GM19468 (cell line): ENCODE results near the gene NTM.

Source experiments
- ATAC-seq: cut with Tn5 transposase; IDR thresholded peaks from one replicate; pipeline ENCODE4 v1.9.1; 2021; ENCODE audit warnings: mild to moderate bottlenecking, moderate library complexity, moderate number of reproducible peaks; ENCODE audit not compliant: unreplicated experiment; ENCODE audit errors: extremely low read depth

The NTM gene

DNA sequence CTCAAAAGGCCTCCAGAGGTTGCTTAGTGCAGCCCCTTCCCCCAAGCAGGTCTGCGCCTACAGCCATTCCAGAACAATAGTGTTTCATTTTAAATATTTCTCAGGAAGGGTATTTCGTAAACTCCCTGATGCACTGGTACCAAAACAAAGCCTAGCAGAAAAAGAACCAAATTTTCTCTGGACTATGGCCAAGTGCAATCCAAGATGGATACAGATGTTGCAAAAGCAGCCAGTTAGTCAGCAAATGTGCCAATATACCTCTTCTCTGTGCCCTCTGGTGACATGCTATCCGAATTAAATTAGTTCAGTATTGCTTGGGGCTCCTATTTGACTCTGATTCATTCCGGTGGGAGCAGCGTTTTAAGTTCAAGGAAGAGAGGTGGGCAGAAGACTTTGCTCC lies 247.8 kb downstream of the NTM start:
- ATAC-seq = no peak

DNA sequence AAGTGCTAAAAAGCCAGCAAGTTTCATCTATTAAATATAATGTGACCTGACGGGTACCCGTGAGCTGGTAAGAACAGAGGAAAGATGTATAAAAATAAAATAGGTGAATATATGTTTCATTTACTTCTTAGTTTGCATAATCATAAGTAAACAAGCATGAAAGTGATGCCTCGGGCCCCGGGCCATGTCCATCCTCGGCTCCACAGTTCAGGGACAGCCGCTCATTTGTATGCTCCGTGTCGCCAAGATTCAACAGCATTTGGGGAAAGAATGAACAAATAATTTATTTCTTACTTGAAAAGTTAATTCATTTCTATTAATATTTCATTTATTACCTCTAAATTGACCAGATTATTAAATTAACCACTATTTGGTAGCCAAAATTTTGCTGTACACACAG lies 251.8 kb downstream of the NTM start:
- no peak for ATAC-seq

GRCh38 chr11:131624531-131624930 lies 254.1 kb downstream of the NTM start:
- no peak for ATAC-seq

GRCh38 chr11:131626788-131627187 lies 256.4 kb downstream of the NTM start:
- ATAC-seq = no peak

- ATAC-seq = no peak
Measured at GRCh38 chr11:131628739-131629138, 258.3 kb downstream of the NTM start.

- no peak for ATAC-seq
Measured at GRCh38 chr11:131629925-131630540, 259.6 kb downstream of the NTM start.

DNA sequence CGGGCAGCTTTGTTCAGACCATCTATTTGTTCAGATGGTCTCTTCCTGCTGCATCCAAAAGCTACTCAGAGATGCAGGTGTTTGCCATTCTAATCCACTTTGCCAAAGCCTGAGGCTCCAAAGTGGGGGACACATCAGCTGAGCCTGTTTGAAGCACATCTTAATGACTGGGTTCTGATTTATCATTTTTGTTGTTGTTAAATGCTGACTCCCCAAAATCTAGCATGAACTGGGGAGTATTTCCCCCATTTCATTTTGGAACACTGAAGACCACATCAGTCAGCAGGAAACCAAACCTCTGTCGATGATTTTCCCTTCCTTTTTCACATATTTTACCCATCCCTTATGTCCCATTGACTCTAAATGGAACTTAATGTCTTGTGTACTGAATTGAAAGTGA lies 262.6 kb downstream of the NTM start:
- ATAC-seq = no peak

DNA sequence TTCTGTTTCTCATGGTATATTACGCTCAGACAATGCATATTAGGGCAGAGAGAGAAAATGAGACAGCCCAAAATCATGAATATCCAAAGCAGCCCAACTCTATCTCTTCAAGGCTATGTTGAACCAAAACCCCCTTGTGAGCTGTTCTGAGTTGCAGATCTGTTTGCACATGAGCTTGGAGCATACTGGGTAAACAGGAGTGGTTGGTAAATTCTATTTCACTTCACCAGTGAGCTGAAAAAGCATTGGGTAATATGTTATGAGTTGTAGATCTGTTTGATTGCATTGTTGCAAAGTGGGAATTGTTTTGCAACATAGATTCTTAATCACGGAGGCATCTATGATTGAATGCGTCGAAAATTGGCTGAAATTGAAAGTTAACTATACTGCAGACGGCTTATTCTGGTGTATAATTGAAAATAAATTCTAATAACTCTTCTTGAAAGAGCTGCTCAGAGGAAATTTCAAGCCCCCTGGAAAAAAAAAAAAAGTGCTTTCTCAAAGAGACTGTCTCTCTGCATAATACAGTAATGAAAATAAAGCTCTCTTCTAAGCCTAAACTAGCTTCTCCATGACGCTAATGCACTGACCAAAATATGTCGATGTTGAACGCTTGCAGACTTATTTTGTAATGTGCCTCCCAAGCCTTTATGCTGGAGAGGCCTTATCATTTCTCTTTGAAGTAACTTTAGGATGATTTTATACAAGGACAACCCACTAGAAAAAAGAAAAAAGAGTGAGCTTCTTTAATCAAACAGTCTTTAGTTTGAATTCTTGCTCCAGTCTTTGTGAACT lies 263.7 kb downstream of the NTM start:
- no peak for ATAC-seq

DNA sequence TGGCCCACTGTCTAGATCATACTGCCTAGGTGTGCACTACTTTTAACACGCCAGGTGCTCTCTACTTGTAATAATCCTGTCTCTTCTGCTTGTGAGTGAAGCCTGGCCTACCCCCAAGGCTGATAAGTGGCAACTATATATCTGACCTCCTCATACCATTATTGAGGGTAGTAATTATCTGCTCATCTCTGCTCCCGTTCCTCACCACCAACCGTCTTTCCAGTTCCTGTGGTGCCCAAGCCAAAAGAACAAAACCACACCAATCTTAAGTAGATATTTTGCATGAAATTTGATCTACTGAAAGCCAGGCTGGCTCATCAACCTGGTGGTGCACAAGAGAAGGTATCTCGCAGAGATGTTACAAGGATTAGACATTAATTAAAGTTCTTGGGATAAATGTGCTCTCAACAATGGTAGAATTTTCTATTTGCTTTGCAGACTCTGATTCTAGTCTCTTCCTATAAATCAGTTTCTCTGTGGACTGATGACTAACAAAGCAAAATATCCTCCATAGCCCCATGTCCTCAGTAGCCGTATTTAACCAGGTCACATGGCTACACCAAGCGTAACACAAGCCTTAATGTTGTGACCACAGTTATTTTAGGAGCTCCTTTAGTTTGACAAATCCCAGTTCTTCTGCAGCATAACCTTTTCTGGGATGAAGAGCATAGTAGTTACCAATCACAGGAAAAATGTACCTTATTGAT lies 267.2 kb downstream of the NTM start:
- no peak for ATAC-seq

- ATAC-seq = no peak
Measured at GRCh38 chr11:131638889-131639288, 268.5 kb downstream of the NTM start.

DNA sequence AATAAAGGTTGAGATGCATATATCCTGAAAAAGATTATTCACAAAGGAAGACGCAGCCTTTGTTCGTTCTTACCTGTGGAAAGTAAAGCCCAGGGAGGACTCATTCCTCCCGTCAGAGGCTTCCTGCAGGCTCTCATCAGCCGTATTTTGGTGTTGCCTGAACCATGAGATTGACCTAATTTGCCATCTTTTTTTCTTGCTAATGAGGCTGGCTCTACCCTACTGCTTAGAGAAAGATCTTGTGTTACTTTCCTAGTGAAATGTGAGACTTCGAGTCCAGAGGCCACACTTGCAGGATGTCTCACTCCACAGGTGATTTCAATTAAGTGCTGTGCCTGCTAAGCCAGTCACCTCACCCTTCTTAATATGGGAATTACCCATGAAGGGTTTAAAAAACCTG lies 269.9 kb downstream of the NTM start:
- ATAC-seq = no peak

- ATAC-seq = no peak
Measured at GRCh38 chr11:131642756-131643531, 272.5 kb downstream of the NTM start.

DNA sequence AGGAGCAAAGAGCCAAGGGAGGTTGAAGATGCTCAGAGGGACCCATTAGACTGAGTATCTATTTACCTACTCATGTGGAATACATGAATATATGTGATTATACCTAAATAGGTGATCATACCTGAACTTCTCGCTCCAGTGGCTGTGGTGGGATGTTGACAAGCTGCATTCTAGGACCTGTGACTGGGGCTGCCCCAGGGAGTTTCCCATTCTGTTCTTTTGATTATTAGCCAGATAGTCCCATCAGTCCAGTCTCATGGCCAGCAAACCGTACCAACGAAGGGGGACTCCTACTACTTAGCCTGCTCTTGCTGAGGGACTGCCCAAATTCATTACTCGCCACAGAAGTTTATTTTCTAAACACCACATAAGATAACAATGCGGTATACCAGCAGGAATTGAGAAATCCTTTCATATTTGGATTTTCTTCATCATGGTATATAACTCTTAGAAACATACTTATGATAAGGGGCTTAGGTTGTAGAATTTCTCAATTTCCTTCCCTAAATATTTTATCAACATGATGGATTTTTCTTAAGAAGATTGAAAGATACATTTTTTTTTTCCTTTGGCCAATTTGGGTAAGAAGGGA lies 273.9 kb downstream of the NTM start:
- no peak for ATAC-seq

GRCh38 chr11:131645237-131645636 lies 274.8 kb downstream of the NTM start:
- no peak for ATAC-seq

GRCh38 chr11:131649856-131650255 lies 279.4 kb downstream of the NTM start:
- no peak for ATAC-seq

DNA sequence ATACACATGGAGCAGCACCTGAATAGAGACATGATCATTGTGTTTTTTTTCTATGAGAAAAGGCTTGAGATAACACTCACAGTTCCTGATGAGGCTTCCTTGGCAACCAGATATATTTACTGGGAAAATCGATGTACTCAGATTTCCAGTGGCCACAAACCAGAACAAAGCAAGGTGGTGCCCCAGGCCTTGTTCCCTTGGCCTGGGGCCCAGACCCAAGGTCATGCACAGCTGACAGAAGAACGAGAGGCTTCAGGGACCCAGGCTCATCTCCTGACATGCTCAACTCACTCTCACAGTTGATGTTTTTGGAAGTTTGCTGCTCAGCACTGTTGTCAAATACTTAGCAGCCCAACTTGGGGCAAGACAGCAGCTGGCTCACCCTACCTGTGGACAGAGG lies 281.8 kb downstream of the NTM start:
- ATAC-seq = no peak

- ATAC-seq = no peak
Measured at GRCh38 chr11:131653260-131653659, 282.8 kb downstream of the NTM start.

DNA sequence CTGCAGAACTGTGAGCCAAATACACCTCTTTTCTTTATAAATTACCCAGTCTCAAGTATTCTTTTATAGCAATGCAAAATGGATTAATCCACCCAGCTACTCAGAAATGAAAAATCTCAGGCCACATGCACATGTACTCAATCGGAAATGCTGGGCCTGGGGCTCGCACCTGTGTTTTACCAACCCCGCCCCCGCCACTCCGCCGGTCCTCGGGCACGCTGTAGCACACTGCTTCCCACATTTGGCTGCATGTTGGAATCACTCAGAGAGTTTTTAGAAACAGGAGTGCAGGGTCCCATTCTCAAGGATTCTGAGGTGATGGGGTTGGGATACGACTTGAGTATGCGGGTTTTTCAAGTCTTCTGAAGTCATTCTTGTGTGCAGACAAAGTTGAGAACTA lies 284.4 kb downstream of the NTM start:
- ATAC-seq = no peak

GRCh38 chr11:131656179-131656838 lies 285.9 kb downstream of the NTM start:
- no peak for ATAC-seq

GRCh38 chr11:131656839-131657211 lies 286.4 kb downstream of the NTM start:
- ATAC-seq = no peak
